CD4-positive, alpha-beta T cell treated with Interleukin-12 subunit alpha and Interleukin-12 subunit beta, for 1 hour (primary cell): ENCODE measurements around the gene SPDYE3.
"Not testable (repeated sequence)": the region's sequence is repeated elsewhere in the genome, so short reads cannot be mapped to it uniquely, and the experiment has no call there.

Experiments used
- DNase-seq: peaks from one replicate; pipeline ENCODE4 v3.0.0-alpha.2; 2020

Gene SPDYE3

DNA sequence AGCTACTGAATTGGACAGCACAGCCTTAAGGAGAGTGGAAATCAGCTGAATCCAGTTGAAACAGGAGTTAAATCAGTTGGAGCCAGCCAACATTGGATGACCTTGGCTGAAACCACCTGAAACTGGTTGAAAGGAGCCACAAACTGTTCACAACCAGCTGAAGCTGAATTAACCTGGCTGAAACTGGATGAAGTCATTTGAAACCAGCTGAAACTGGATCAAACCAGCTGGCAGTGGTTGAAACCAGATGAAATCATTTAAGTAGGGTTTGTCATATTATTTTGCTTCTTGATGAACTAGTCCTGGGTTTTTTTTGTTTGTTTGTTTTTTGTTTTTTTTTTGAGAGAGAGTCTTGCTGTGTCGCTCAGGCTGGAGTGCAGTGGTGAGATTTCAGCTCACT lies 15.3 kb upstream of the SPDYE3 start:
- DNase-seq: not testable (repeated sequence)

DNA sequence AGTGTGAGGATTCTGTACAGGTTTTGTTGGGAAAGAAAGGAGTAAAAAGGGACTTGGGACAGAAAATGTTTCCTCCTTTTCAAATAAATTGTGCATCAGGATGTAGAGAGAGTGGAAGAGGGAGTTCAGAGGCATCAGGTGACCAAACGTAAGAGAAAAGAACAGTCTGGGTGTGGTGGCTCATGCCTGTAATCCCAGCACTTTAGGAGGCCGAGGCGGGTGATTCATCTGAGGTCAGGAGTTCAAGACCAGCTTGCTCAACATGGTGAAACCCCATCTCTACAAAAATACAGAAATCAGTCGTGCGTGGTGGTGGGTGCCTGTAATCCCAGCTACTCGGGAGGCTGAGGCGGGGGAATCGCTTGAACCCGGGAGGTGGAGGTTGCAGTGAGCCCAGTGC lies 12.2 kb upstream of the SPDYE3 start:
- DNase-seq: not testable (repeated sequence)

DNA sequence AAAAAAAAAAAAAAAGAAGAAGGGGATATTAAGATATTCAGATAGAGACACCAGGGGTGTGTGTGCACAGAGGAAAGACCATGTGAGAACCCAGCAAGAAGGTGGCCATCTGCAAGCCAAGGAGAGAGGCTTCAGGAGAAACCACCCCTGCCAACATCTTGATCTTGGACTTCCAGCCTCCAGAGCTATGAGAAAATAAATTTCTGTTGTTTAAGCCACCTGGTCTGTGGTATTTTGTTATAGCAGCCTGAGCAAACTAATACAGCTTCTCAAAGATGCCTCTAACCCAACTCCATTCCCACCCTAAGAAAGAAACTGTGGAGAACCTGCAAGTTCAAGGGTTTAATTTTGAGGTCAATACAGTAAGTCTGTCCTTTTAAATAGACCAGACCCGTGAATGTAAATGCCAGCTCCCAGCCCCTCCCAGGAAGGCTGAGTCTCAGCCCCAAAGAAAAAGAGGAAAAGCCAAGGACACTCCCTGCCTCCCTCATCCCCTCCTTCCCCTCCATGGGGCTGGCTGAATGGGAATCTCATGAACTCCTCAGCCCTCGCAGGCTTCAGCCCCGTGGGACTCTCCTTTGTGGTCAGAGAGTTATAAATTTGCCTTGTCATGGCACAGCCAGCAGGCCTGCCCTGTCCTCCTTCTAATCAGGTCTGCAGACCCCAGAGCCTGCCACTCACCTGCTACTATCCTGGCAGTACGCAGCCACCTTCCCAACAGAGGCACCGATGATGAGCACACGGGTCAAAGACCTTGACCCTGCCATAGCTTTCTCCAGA lies 9.5 kb upstream of the SPDYE3 start:
- DNase-seq: not testable (repeated sequence)

GRCh38 chr7:100298632-100298895 lies 8.9 kb upstream of the SPDYE3 start:
- not testable (repeated sequence) for DNase-seq

- DNase-seq: not testable (repeated sequence)
Measured at GRCh38 chr7:100304526-100304925, 3.0 kb upstream of the SPDYE3 start.

GRCh38 chr7:100318329-100318728 lies 10.8 kb downstream of the SPDYE3 start:
- DNase-seq: not testable (repeated sequence)

DNA sequence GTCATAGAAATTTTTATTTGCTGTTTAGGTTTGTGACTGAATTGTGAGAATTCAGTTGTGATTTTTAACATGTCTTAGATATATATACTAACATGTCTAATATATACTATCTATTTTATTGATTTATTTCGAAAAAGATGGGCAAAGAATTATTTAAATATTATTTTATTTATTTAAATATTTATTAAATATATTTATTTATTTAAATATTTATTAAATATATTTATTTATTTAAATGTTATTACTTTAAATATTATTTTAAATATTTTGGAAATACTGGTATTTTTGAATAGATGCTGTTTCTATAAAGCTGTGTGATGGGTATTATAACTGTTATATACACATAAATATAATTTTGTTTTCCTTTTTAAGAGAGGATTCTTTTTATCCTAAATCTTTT lies 14.1 kb downstream of the SPDYE3 start:
- not testable (repeated sequence) for DNase-seq

- not testable (repeated sequence) for DNase-seq
Measured at GRCh38 chr7:100324194-100324593, 16.7 kb downstream of the SPDYE3 start.

DNA sequence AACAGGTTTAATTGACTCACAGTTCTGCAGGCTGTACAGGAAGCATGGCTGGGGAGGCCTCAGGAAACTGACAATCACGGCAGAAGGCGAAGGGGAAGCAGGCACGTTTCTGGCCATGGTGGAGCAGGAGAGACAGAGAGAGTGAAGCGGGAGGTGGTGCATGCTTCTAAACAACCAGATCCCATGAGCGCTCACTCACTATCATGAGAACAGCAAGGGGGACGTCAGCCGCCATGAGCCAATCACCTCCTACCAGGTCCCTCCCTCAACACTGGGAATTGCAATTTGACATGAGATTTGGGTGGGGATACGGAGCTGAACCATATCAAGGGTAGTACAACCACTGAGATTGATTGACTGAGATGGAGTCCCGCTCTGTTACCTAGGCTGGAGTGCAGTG lies 18.2 kb downstream of the SPDYE3 start:
- not testable (repeated sequence) for DNase-seq

GRCh38 chr7:100326914-100327313 lies 19.4 kb downstream of the SPDYE3 start:
- not testable (repeated sequence) for DNase-seq

DNA sequence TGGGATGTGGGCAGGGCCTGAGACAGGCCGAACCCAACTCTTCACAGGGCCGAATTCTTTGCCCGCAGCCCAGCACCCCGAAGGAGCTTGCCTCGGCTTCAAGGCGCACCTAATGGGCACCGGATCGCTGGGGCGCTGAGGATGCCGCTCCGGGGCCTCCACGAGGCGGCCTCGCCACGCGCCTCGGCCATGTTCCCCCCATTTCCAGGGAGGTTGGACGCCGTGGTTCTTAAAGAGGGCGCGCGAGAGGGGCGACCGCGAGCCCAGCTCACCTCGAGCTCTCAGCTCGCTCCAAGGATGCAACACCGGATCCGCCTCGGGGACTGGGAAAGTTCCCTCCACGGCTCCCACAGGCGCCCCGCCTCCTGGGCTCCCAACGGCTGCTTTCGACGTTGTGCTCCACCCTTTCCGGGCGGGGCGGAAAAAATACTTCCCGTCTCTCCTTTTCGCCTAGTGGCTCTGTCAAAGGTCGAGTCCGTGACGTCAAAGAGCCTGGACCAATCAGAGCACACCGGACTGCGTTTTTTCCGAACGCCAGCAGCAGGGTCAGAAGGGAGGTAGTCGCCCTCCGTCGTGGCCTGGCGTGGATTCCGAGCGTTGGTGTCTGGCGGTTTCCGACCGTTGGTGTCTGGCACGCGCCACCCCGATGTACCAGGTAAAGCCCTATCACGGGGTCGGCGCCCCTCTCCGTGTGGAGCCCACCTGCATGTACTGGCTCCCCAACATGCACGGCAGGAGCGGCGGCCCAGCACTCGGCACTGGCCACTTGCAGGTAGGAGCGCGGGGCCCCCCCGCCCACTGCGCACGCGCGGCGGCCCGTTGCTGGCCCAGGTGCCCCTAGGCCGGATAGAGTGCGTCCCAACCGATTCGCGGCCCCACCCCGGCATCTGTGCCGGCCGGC lies 28.3 kb downstream of the SPDYE3 start:
- DNase-seq: peak; percentile 90

GRCh38 chr7:100338083-100338696 lies 30.7 kb downstream of the SPDYE3 start:
- DNase-seq: not testable (repeated sequence)

DNA sequence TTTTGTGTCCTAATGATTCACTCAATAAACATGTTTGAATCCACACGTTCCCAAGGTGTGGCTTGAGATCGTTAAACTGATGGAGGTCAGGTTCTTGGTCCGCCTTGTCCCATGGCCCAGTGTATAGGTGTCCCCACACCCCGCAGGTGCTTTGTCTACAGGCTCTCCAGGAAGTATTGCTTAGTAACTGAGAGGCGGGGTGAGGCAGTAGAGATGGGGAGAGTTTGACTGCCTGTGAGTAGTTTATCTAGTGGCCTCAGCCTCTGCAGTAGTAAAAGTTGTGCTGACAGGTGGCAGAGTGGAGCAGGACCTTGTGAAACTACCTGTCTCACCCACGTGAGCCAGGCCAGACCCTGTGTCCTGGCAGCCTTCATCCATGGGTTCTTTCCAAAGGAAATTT lies 33.8 kb downstream of the SPDYE3 start:
- DNase-seq: not testable (repeated sequence)

DNA sequence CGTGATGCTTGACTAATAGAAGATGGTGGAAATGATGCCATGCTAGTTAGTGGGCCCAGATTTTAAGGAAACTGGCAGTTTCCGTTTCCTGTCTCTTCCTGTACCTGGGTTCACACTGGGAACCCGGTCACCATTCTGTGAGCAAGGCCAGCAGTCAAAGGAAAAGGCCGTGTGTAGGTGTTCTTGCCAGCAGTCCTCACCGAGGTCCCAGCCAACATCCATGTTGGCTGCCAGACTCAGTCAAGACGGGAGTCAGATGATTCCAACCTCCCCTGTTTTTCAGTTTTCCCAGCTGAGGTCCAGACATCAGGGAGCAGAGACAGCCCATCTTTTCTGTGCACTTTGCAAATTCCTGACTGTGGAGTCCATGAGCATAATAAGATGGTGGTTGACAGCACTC lies 35.3 kb downstream of the SPDYE3 start:
- no peak for DNase-seq

- not testable (repeated sequence) for DNase-seq
Measured at GRCh38 chr7:100344124-100344559, 36.6 kb downstream of the SPDYE3 start.

DNA sequence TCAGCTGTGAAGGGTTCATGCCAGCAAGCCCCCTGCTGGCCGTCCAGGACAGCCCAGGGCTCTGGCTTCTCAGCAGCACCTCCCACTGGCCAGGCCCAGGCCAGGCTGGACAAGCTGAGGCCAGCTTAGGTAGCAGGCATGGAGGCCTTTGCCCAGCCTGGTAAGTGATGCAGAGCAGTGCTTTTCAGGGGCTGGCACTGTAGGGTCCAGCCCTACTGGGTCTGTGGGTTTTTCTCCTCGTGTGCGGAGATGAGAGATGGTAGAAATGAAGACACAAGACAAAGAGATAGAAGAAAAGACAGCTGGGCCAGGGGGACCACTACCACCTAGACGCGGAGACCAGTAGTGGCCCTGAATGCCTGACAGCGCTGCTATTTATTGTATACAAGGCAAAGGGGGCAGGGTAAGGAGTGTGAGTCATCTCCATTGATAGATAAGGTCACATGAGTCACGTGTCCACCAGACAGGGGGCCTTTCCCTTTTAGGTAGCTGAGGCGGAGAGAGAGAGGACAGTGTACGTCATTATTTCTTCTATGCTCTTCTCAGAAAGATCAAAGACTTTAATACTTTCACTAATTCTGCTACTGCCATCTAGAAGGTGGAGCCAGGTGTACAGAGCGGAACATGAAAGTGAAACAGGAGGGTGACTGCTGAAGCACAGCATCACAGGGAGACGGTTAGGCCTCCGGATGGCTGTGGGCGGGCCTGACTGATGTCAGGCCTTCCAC lies 37.2 kb downstream of the SPDYE3 start:
- DNase-seq: peak; percentile 95

GRCh38 chr7:100345288-100345672 lies 37.8 kb downstream of the SPDYE3 start:
- peak; percentile 76 for DNase-seq

DNA sequence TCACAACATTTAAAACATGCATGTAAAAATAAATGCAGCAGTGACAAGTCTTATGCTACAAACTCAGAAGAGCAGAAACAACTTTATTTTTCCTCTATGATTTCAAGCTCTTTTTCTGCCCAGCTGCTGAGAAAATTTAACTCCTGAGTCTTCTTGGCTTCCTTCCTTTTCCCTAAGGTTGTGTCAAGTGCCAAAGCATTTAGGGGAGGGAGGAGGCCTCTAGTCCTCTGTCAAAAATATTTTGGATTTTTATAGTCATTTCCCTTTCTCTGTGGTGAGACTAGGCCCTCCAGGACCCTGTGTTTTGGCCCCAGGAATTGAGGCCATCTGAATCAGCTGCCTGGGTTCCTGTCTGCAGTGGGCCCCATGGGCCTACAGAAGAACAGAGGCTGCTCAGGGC lies 39.4 kb downstream of the SPDYE3 start:
- DNase-seq: no peak

- DNase-seq: no peak
Measured at GRCh38 chr7:100348805-100349204, 41.3 kb downstream of the SPDYE3 start.

DNA sequence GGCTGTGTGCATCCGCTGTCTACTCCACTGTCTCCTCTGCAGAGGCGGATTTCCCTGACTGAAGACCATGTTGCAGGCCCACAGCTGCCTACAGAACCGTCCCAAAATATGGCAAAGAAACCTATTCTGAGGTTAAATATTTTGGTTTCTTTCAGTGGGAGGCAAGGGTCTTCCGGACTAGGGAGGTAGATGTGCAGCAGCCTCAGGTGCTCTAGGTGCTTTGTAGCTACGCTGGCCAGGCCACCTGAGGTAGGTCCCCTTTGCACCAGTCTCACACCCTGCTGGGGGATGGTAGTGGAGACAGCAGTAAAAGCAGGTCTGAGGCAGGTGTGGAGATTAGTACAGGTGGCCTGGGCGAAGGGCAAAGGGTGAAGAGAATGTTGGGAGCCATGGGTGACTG lies 42.3 kb downstream of the SPDYE3 start:
- no peak for DNase-seq

DNA sequence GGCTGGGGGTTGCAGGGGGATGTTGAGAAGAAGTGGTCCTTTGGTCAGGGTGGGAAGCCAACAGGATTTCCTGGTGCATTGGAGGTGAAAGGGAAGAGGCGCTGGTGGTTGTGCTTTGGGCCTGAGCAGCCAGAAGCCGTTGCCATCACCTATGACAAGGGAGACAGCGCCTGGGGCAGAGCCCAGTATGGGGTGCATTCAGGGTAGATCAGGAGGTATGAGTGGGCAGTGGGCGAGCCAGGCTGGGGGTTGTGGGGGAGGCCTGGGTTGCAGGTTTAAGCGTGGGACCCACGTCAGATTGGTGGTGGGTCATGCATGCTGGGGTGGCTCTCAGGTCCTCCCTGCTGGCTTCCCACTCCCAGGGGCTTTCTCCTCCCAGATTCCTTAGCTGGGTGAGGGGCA lies 44.2 kb downstream of the SPDYE3 start:
- DNase-seq: no peak

GRCh38 chr7:100352230-100352781 lies 44.8 kb downstream of the SPDYE3 start:
- not testable (repeated sequence) for DNase-seq
